Measurements from ENCODE around the gene LRRC4C. TPM values are rescaled to one million over a fixed set of nuclear protein-coding genes. Genes with fewer than 3 reads are reported as not detected.

LRRC4C gene
- total and polyA plus RNA-seq, 10 of the 15 experiments (the other 5 are each of a cell fraction or from before 2014, with no cell fraction given), result 1.5 TPM; not detected in 9

DNA sequence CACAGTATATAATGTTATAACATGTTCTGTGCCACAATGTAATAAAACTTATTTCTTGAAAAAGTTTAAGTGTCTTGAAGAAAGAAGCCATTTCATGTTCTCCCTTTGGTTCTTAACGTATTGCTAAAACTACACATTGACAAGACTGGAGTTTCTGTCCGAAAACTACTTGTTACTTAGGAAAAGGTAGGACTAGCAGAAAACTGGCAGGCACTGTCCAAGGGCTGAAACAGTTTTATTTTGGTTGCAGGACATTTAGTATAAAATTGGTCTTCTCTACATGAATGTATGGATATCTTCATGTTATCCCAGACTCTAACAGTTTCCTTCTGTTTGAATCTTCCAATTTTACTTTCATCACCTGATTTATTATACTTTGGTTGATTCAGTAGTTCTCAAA lies 1027.1 kb downstream of the LRRC4C start:
- no peak for TF ChIP-seq PML (IDR thresholded peaks at IDR 0.05; ENCODE audit: low read length)
- TF ChIP-seq ZSCAN29 (IDR thresholded peaks at IDR 0.05), result no peak
- no peak for TF ChIP-seq ZNF274 (IDR thresholded peaks at IDR 0.05; ENCODE audit: insufficient read depth, insufficient read length)
- no peak for TF ChIP-seq SMAD1 (IDR thresholded peaks at IDR 0.05; ENCODE audit: low read depth, partially characterized antibody)
- FAIRE-seq (no peak), DNase-seq (ENCODE audit: low read depth, low spot score) (no peak), ATAC-seq (no peak)
- Histone ChIP-seq H3K27ac (ENCODE audit: control insufficient read depth, insufficient read depth) (no peak overlapping the region), H3K4me1 (ENCODE audit: control insufficient read depth, insufficient read depth, low read length) (no peaks in the 10 kb centered on the region), H3K9ac (ENCODE audit: control insufficient read depth, insufficient read depth, low read length) (no peak overlapping the region), H3K4me2 (ENCODE audit: control insufficient read depth, insufficient read depth) (no peak overlapping the region), H3K9me3 (replicated peaks; ENCODE audit: control insufficient read depth, insufficient read depth, low read length) (no peaks in the 10 kb centered on the region), H3K79me2 (ENCODE audit: control insufficient read depth, insufficient read depth, low read length) (no peaks in the 10 kb centered on the region), H2AFZ (ENCODE audit: control insufficient read depth, low read depth, low read length) (no peak overlapping the region), H3K36me3 (ENCODE audit: control insufficient read depth in 2 of 2, insufficient read depth in 2 of 2, low read length in 1 of 2) (no peaks in the 10 kb centered on the region), H3K27me3 (replicated peaks in 1 of 2; ENCODE audit: control insufficient read depth in 2 of 2, insufficient read depth in 2 of 2, low read length in 1 of 2) (no peaks in the 10 kb centered on the region), H3K4me3 (no peak overlapping the region), H4K20me1 (ENCODE audit: control insufficient read depth, insufficient read depth) (no peaks in the 10 kb centered on the region)
- intact Hi-C loops (cut with micrococcal nuclease; ENCODE audit: unreplicated experiment) (no loop called here), in situ Hi-C loops (cut with MboI) (no loop called here)
- POLR2A ChIA-PET, result no interaction called here
- WGBS (ENCODE audit: insufficient coverage, insufficient replicate concordance, low lambda C conversion rate, missing lambda C conversion rate), result 10% methylated on average over 2 of the region's 2 CpGs
- CTCF ChIA-PET, result no interaction called here
- SMC1A ChIA-PET (ENCODE audit: uncharacterized antibody, unreplicated experiment), result no interaction called here
- BruUV-seq (replicated peaks), result no TSS peak
- RAD21 ChIA-PET (ENCODE audit: unreplicated experiment), result no interaction called here

DNA sequence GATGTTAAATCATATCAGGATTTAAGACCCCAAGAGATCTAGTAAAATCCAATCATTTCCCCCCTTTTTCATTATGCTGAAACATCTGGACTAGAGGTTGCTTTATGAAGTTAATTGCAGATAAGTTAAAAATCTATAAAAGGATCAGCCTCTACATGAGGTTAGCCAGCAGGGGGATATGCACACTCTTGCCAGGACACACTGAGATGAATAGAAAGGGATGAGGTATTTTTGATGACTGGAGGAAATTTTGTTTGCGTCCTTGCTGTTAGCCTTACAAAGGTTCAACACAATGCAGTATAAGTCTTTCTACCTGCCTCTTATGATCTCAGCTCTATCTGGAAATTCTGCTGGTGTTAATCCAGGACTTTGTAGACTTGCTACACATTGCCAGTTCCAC lies 1034.3 kb downstream of the LRRC4C start:
- WGBS (ENCODE audit: insufficient coverage, insufficient replicate concordance, low lambda C conversion rate, missing lambda C conversion rate), result 100% methylated on average over 1 of the region's 1 CpG
- Histone ChIP-seq H3K79me2 (ENCODE audit: control insufficient read depth, insufficient read depth, low read length) (no peaks in the 10 kb centered on the region), H3K27me3 (replicated peaks in 1 of 2; ENCODE audit: control insufficient read depth in 2 of 2, insufficient read depth in 2 of 2, low read length in 1 of 2) (no peaks in the 10 kb centered on the region), H3K9me3 (replicated peaks; ENCODE audit: control insufficient read depth, insufficient read depth, low read length) (no peaks in the 10 kb centered on the region), H4K20me1 (ENCODE audit: control insufficient read depth, insufficient read depth) (no peaks in the 10 kb centered on the region), H3K4me1 (ENCODE audit: control insufficient read depth, insufficient read depth, low read length) (no peaks in the 10 kb centered on the region), H3K27ac (ENCODE audit: control insufficient read depth, insufficient read depth) (no peak overlapping the region), H3K36me3 (ENCODE audit: control insufficient read depth in 2 of 2, insufficient read depth in 2 of 2, low read length in 1 of 2) (no peaks in the 10 kb centered on the region), H3K4me2 (ENCODE audit: control insufficient read depth, insufficient read depth) (no peak overlapping the region), H3K4me3 (no peak overlapping the region), H2AFZ (ENCODE audit: control insufficient read depth, low read depth, low read length) (no peak overlapping the region), H3K9ac (ENCODE audit: control insufficient read depth, insufficient read depth, low read length) (no peak overlapping the region)
- ChIA-PET RAD21 (ENCODE audit: unreplicated experiment) (no interaction called here), POLR2A (no interaction called here), CTCF (no interaction called here), SMC1A (ENCODE audit: uncharacterized antibody, unreplicated experiment) (no interaction called here)
- ATAC-seq (no peak), DNase-seq (ENCODE audit: low read depth, low spot score) (no peak), FAIRE-seq (no peak)
- no TSS peak for BruUV-seq (replicated peaks)
- intact Hi-C loops (cut with micrococcal nuclease; ENCODE audit: unreplicated experiment), result no loop called here
- in situ Hi-C loops (cut with MboI), result no loop called here
- TF ChIP-seq CREM (IDR thresholded peaks at IDR 0.05; ENCODE audit: low read depth), result no peak
- no peak for TF ChIP-seq NRF1 (conservative IDR thresholded peaks at IDR 0.05; ENCODE audit: low read depth, low read length)
- TF ChIP-seq ZNF622 (IDR thresholded peaks at IDR 0.05), result no peak
- no peak for TF ChIP-seq SPI1 (IDR thresholded peaks at IDR 0.05; ENCODE audit: borderline replicate concordance, insufficient read depth, low read depth, low read length)
- TF ChIP-seq POLR2AphosphoS2 (IDR thresholded peaks at IDR 0.05; ENCODE audit: low read depth, low read length), result no peak
- no peak for TF ChIP-seq ZBED1 (IDR thresholded peaks at IDR 0.05; ENCODE audit: borderline replicate concordance)
- no peak for TF ChIP-seq CBX5 (IDR thresholded peaks at IDR 0.05; ENCODE audit: low read depth)
- TF ChIP-seq NBN (IDR thresholded peaks at IDR 0.05), result no peak
- TF ChIP-seq SIN3A (IDR thresholded peaks at IDR 0.05; ENCODE audit: low read depth, low read length), result no peak
- no peak for TF ChIP-seq EGR1 (IDR thresholded peaks at IDR 0.05; ENCODE audit: borderline replicate concordance in 1 of 2, low read depth in 2 of 2, low read length in 2 of 2)
- TF ChIP-seq IKZF1 (conservative IDR thresholded peaks at IDR 0.05), result no peak
- no peak for TF ChIP-seq DPF2 (IDR thresholded peaks at IDR 0.05)
- TF ChIP-seq, protein P1, sequence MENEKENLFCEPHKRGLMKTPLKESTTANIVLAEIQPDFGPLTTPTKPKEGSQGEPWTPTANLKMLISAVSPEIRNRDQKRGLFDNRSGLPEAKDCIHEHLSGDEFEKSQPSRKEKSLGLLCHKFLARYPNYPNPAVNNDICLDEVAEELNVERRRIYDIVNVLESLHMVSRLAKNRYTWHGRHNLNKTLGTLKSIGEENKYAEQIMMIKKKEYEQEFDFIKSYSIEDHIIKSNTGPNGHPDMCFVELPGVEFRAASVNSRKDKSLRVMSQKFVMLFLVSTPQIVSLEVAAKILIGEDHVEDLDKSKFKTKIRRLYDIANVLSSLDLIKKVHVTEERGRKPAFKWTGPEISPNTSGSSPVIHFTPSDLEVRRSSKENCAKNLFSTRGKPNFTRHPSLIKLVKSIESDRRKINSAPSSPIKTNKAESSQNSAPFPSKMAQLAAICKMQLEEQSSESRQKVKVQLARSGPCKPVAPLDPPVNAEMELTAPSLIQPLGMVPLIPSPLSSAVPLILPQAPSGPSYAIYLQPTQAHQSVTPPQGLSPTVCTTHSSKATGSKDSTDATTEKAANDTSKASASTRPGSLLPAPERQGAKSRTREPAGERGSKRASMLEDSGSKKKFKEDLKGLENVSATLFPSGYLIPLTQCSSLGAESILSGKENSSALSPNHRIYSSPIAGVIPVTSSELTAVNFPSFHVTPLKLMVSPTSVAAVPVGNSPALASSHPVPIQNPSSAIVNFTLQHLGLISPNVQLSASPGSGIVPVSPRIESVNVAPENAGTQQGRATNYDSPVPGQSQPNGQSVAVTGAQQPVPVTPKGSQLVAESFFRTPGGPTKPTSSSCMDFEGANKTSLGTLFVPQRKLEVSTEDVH (IDR thresholded peaks at IDR 0.05; ENCODE audit: low read depth, partially characterized antibody), result no peak
- TF ChIP-seq GABPA (IDR thresholded peaks at IDR 0.05; ENCODE audit: low read depth), result no peak
- TF ChIP-seq MTA2 (IDR thresholded peaks at IDR 0.05; ENCODE audit: low read depth), result no peak
- no peak for TF ChIP-seq RFX5 (IDR thresholded peaks at IDR 0.05; ENCODE audit: low read depth, low read length)
- TF ChIP-seq STAT3 (IDR thresholded peaks at IDR 0.05; ENCODE audit: low read depth, low read length), result no peak
